ENCODE measurements around the gene SLC19A2.

The SLC19A2 gene

GRCh38 chr1:169525391-169525790, 39.6 kb upstream of the SLC19A2 start:
- Histone ChIP-seq H3K9me3 (ENCODE audit: control insufficient read depth, low read depth, low read length) (no peaks in the 10 kb centered on the region), H3K27me3 (ENCODE audit: control insufficient read depth, insufficient read depth, low read length) (no peaks in the 10 kb centered on the region), H3K36me3 (ENCODE audit: control insufficient read depth, low read depth, low read length) (no peaks in the 10 kb centered on the region), H3K27ac (ENCODE audit: low read length) (no peak overlapping the region), H3K9ac (ENCODE audit: low read length) (no peak overlapping the region), H3K4me1 (ENCODE audit: control insufficient read depth, low read depth, low read length) (peaks cover 20% of the 10 kb centered on the region), H3K4me3 (ENCODE audit: low read length) (no peak overlapping the region)

DNA sequence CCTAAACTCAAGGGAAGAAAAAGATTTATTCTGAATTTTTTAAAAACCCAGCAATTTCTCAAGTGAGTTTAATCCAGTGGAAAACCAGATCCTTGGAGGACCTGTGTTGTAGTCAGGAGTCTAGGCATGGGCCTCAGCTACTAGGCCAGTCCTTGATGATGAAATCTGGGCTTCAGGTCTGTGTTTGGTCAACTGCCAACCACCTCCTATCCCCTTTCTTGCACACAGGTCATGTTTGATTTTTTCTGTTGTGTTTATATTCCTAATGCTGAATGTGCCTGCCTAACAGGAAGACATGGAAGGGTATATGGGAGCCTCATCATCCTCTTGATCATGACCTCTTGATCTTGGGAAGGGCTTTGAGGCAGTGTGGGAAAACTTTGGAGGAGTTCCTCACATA, 38.2 kb upstream of the SLC19A2 start:
- H3K27me3 ChIP-seq (ENCODE audit: control insufficient read depth, insufficient read depth, low read length), result no peaks in the 10 kb centered on the region
- H3K36me3 ChIP-seq (ENCODE audit: control insufficient read depth, low read depth, low read length), result no peaks in the 10 kb centered on the region
- no peak overlapping the region for H3K27ac ChIP-seq (ENCODE audit: low read length)
- no peak overlapping the region for H3K4me3 ChIP-seq (ENCODE audit: low read length)
- no peaks in the 10 kb centered on the region for H3K9me3 ChIP-seq (ENCODE audit: control insufficient read depth, low read depth, low read length)
- peaks cover 10% of the 10 kb centered on the region for H3K4me1 ChIP-seq (ENCODE audit: control insufficient read depth, low read depth, low read length)
- no peak overlapping the region for H3K9ac ChIP-seq (ENCODE audit: low read length)

- H3K27ac ChIP-seq (ENCODE audit: low read length), result no peak overlapping the region
- no peaks in the 10 kb centered on the region for H3K27me3 ChIP-seq (ENCODE audit: control insufficient read depth, insufficient read depth, low read length)
- no peak overlapping the region for H3K9ac ChIP-seq (ENCODE audit: low read length)
- no peaks in the 10 kb centered on the region for H3K9me3 ChIP-seq (ENCODE audit: control insufficient read depth, low read depth, low read length)
- H3K4me3 ChIP-seq (ENCODE audit: low read length), result no peak overlapping the region
- H3K36me3 ChIP-seq (ENCODE audit: control insufficient read depth, low read depth, low read length), result no peaks in the 10 kb centered on the region
- H3K4me1 ChIP-seq (ENCODE audit: control insufficient read depth, low read depth, low read length), result no peaks in the 10 kb centered on the region
Observed at GRCh38 chr1:169521226-169521625, 35.5 kb upstream of the SLC19A2 start.

DNA sequence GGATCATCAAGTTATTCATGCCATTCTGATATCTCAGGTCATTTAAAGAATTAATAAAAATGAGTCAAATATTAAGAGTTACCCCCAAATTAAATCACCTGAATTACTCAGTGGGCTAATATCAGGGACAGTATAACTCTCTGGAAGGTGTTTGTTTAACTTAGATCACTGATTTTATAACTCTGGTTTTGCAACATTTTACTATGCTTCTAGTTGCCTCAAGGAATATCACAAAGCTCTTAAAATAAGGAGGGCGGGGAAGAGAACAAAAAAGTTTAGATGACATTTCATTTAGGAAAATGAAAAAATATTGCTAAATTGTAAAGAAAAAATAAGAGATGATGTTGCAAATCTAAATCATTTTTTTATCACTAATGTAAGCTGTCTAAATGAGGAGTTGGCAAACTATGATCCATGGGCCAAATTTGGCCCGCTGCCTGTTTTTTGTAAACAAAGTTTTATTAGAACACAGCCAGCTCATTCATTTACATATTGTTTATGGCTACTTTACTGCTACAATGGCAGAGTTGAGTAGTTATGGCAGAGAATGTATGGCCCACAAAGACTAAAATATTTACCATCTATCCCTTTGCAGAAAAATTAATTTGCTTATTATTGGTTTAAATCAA, 31.9 kb upstream of the SLC19A2 start:
- Histone ChIP-seq H3K4me3 (ENCODE audit: low read length) (no peak overlapping the region), H3K27me3 (ENCODE audit: control insufficient read depth, insufficient read depth, low read length) (no peaks in the 10 kb centered on the region), H3K4me1 (ENCODE audit: control insufficient read depth, low read depth, low read length) (no peaks in the 10 kb centered on the region), H3K9me3 (ENCODE audit: control insufficient read depth, low read depth, low read length) (no peaks in the 10 kb centered on the region), H3K27ac (ENCODE audit: low read length) (no peak overlapping the region), H3K9ac (ENCODE audit: low read length) (no peak overlapping the region), H3K36me3 (ENCODE audit: control insufficient read depth, low read depth, low read length) (no peaks in the 10 kb centered on the region)

- Histone ChIP-seq H3K27me3 (ENCODE audit: control insufficient read depth, insufficient read depth, low read length) (no peaks in the 10 kb centered on the region), H3K9ac (ENCODE audit: low read length) (no peak overlapping the region), H3K9me3 (ENCODE audit: control insufficient read depth, low read depth, low read length) (no peaks in the 10 kb centered on the region), H3K4me1 (ENCODE audit: control insufficient read depth, low read depth, low read length) (no peaks in the 10 kb centered on the region), H3K4me3 (ENCODE audit: low read length) (no peak overlapping the region), H3K36me3 (ENCODE audit: control insufficient read depth, low read depth, low read length) (no peaks in the 10 kb centered on the region), H3K27ac (ENCODE audit: low read length) (no peak overlapping the region)
Observed at GRCh38 chr1:169515641-169516040, 29.9 kb upstream of the SLC19A2 start.

DNA sequence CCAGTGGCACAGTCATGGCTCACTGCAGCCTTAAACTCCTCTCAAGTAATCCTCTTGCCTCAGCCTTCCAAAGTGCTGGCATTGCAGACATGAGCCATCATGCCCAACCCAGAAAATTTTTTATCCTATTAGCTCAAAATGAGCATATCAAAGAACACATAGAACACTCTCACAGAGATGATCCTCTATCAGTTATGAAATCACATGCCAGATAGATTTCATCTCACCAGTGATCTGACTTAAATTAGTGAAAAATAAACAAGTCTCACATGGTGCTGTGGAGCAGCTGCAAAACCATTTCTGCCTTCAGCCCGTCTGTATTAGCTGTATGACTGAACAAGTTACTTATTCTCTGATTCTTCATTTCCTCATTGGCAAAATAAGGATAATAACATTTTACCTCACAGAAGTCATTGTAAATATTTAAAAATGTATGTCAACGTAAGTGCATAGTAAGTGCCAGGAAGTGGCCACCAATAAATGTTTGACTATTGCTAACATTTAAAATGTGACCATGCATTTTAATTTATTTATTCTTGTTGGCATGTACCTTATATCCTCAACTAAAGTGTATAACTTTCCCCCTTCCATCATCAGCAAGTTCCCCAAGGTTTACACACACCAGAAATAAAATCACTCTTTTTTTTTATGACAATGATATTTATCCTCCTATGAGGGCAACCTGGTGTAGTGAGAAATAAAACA, 29.0 kb upstream of the SLC19A2 start:
- Histone ChIP-seq H3K9me3 (ENCODE audit: control insufficient read depth, low read depth, low read length) (no peaks in the 10 kb centered on the region), H3K4me1 (ENCODE audit: control insufficient read depth, low read depth, low read length) (no peaks in the 10 kb centered on the region), H3K27me3 (ENCODE audit: control insufficient read depth, insufficient read depth, low read length) (no peaks in the 10 kb centered on the region), H3K9ac (ENCODE audit: low read length) (no peak overlapping the region), H3K4me3 (ENCODE audit: low read length) (no peak overlapping the region), H3K27ac (ENCODE audit: low read length) (no peak overlapping the region), H3K36me3 (ENCODE audit: control insufficient read depth, low read depth, low read length) (no peaks in the 10 kb centered on the region)

DNA sequence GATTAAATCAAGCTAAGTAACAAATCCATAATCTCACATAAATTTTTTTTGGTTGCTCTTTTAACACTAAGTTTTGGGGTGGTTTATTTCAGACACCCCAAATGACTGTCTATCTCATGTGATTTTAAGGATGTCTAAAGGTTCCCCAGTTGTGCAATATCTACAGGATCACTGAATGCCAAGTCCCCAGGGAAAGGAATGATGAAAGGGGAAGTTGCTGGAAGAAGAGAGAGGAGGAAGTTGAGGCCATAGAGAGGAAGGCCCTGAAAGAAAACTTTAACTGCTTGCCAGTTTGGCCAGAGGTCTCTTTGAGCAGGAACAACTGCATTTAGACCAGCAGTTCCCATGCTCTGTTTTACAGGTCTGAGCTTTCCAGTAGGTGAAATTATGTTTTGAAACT, 27.5 kb upstream of the SLC19A2 start:
- Histone ChIP-seq H3K27ac (ENCODE audit: low read length) (no peak overlapping the region), H3K9ac (ENCODE audit: low read length) (no peak overlapping the region), H3K4me3 (ENCODE audit: low read length) (no peak overlapping the region), H3K36me3 (ENCODE audit: control insufficient read depth, low read depth, low read length) (no peaks in the 10 kb centered on the region), H3K4me1 (ENCODE audit: control insufficient read depth, low read depth, low read length) (no peaks in the 10 kb centered on the region), H3K27me3 (ENCODE audit: control insufficient read depth, insufficient read depth, low read length) (no peaks in the 10 kb centered on the region), H3K9me3 (ENCODE audit: control insufficient read depth, low read depth, low read length) (no peaks in the 10 kb centered on the region)

DNA sequence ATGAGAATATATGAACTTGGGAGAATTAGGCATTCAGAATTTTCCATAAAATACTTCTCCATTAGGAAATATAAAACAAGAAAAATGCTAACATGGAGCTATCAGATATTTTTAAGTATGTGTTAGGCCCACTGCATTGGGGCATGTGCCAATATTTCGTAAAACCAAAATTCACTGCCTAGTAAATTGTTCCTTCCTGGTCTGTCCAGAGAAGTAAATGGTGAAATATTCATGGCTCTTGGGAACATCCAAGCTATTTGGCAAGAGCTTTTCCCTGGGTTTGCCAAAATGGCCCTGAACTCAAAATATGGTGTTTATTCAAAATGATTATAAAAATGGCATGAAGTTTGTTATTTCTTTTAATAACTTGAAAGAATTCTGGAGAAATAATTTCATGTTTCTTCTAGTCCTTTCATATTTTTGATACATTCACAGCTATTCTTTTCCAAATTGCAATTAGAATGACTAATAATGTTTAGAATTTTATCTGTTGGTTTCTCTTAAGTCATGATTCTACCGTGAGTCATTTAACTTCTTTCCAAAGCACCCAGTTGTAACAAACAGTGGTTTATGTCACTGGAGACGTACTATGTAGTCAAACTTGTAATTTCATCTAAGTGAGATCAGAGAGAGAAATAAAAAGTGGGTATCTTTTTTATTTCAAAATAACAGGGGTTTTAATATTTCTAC, 25.7 kb upstream of the SLC19A2 start:
- no peak overlapping the region for H3K9ac ChIP-seq (ENCODE audit: low read length)
- no peak overlapping the region for H3K27ac ChIP-seq (ENCODE audit: low read length)
- no peaks in the 10 kb centered on the region for H3K4me1 ChIP-seq (ENCODE audit: control insufficient read depth, low read depth, low read length)
- no peaks in the 10 kb centered on the region for H3K36me3 ChIP-seq (ENCODE audit: control insufficient read depth, low read depth, low read length)
- no peaks in the 10 kb centered on the region for H3K27me3 ChIP-seq (ENCODE audit: control insufficient read depth, insufficient read depth, low read length)
- no peaks in the 10 kb centered on the region for H3K9me3 ChIP-seq (ENCODE audit: control insufficient read depth, low read depth, low read length)
- no peak overlapping the region for H3K4me3 ChIP-seq (ENCODE audit: low read length)

DNA sequence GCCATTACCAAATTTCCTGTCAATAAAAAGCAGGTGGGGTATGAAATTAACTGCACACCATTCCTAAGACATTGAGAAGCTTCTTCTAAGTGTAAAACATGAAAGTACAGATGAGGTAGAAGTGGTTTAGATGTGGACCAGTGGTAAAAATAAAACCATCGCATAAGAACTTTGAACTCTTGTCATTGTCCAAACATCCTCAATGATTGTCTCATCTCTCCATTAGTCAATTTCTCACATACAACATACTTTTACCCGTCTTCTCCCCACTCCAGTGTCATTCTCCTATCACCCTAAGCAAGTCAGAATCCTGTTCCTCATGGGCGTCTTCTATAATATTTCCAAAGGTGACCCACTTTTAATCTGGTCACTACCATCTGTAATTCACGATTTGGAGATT, 24.3 kb upstream of the SLC19A2 start:
- no peak overlapping the region for H3K9ac ChIP-seq (ENCODE audit: low read length)
- no peak overlapping the region for H3K4me3 ChIP-seq (ENCODE audit: low read length)
- H3K27ac ChIP-seq (ENCODE audit: low read length), result no peak overlapping the region
- H3K9me3 ChIP-seq (ENCODE audit: control insufficient read depth, low read depth, low read length), result no peaks in the 10 kb centered on the region
- H3K36me3 ChIP-seq (ENCODE audit: control insufficient read depth, low read depth, low read length), result no peaks in the 10 kb centered on the region
- H3K4me1 ChIP-seq (ENCODE audit: control insufficient read depth, low read depth, low read length), result no peaks in the 10 kb centered on the region
- no peaks in the 10 kb centered on the region for H3K27me3 ChIP-seq (ENCODE audit: control insufficient read depth, insufficient read depth, low read length)

DNA sequence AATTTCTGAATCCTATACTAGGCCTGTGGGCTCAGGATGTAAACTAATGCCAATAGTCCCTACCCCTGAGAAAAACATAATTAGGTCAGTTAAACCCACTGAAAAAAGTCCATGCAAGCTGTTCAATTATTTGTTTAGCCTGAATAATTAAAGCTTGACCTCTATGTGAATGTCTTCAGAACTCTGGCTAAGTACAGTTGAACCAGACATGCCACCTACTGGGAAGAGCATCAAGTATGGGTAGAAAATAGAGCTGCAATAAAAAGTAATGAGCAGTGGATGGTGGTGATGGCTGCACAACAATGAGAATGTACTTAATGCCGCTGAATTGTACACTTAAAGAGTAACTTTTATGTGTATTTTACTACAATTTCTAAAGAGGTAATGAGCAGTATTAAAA, 23.6 kb upstream of the SLC19A2 start:
- Histone ChIP-seq H3K4me3 (ENCODE audit: low read length) (no peak overlapping the region), H3K9ac (ENCODE audit: low read length) (no peak overlapping the region), H3K4me1 (ENCODE audit: control insufficient read depth, low read depth, low read length) (no peaks in the 10 kb centered on the region), H3K9me3 (ENCODE audit: control insufficient read depth, low read depth, low read length) (no peaks in the 10 kb centered on the region), H3K27me3 (ENCODE audit: control insufficient read depth, insufficient read depth, low read length) (no peaks in the 10 kb centered on the region), H3K27ac (ENCODE audit: low read length) (no peak overlapping the region), H3K36me3 (ENCODE audit: control insufficient read depth, low read depth, low read length) (no peaks in the 10 kb centered on the region)

- Histone ChIP-seq H3K27me3 (ENCODE audit: control insufficient read depth, insufficient read depth, low read length) (no peaks in the 10 kb centered on the region), H3K36me3 (ENCODE audit: control insufficient read depth, low read depth, low read length) (no peaks in the 10 kb centered on the region), H3K9me3 (ENCODE audit: control insufficient read depth, low read depth, low read length) (no peaks in the 10 kb centered on the region), H3K4me1 (ENCODE audit: control insufficient read depth, low read depth, low read length) (no peaks in the 10 kb centered on the region), H3K4me3 (ENCODE audit: low read length) (no peak overlapping the region), H3K9ac (ENCODE audit: low read length) (no peak overlapping the region), H3K27ac (ENCODE audit: low read length) (no peak overlapping the region)
Observed at GRCh38 chr1:169508432-169509338, 22.9 kb upstream of the SLC19A2 start.
